Measurements from ENCODE around the gene MAEA.

MAEA gene

GRCh38 chr4:1352567-1352900 is 62.8 kb downstream of the MAEA start:
- Histone ChIP-seq H3K36me3 (ENCODE audit: control insufficient read depth in 2 of 2, insufficient read depth in 2 of 2, low read length in 2 of 2) (peaks cover 25 to 32% of the 10 kb centered on the region in 2 donors), H3K4me1 (ENCODE audit: control insufficient read depth in 2 of 2, insufficient read depth in 2 of 2, low read length in 2 of 2) (peaks cover 16 to 21% of the 10 kb centered on the region in 2 donors), H3K9ac (ENCODE audit: low read depth in 1 of 2, low read length in 2 of 2) (no peak overlapping the region), H3K9me3 (ENCODE audit: control insufficient read depth in 2 of 2, low read length in 2 of 2) (no peaks in the 10 kb centered on the region), H3K4me3 (ENCODE audit: low read length in 2 of 2) (no peak overlapping the region), H3K27ac (ENCODE audit: low read depth in 2 of 2, low read length in 2 of 2) (no peak overlapping the region), H3K27me3 (ENCODE audit: control insufficient read depth in 2 of 2, insufficient read depth in 2 of 2, low read length in 2 of 2) (no peaks in the 10 kb centered on the region)

DNA sequence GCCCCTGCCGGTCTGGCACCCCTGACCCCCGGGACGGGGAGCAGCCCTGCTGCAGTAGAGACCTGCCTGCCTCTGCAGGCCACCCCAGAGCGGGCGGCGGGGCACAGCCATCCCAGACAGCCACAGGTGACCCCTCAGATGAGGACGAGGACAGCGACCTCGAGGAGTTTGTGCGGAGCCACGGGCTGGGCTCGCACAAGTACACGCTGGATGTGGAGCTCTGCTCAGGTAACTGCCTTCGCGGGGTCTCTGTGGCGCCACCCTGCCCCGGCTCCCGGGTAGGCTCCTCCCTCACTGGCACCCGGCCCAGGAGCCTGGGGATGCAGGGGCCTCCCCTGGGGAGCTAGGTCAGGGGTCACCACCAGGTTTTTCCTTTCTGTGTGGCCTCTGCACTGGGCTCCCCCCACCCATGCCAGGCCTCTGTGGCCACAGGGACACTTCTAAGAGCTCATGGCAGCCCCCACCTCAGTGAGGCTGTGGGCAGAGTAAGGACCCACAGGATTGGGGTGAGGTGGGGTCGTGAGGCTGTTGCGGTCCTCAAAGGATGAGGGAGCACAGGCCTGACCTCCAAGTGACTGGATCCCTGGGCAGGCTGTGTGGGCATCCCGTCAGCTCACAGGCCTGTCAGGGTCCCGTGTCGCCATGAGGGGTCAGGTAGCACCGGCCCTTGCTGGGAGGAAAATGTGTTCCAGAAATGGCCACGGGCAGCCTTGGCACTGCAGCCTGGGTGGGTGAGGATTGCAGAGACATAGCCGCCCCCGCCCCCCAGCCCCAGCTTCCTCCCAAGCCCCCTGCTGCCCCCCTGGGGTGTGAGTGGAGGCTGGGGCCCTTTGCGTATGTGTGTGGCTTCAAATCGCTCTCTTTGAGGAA is 63.7 kb downstream of the MAEA start:
- H3K9me3 ChIP-seq (ENCODE audit: control insufficient read depth in 2 of 2, low read length in 2 of 2) = no peaks in the 10 kb centered on the region
- H3K4me3 ChIP-seq (ENCODE audit: low read length in 2 of 2) = no peak overlapping the region
- peaks cover 7 to 12% of the 10 kb centered on the region in 2 donors for H3K4me1 ChIP-seq (ENCODE audit: control insufficient read depth in 2 of 2, insufficient read depth in 2 of 2, low read length in 2 of 2)
- no peak overlapping the region for H3K27ac ChIP-seq (ENCODE audit: low read depth in 2 of 2, low read length in 2 of 2)
- H3K9ac ChIP-seq (ENCODE audit: low read depth in 1 of 2, low read length in 2 of 2) = no peak overlapping the region
- H3K36me3 ChIP-seq (ENCODE audit: control insufficient read depth in 2 of 2, insufficient read depth in 2 of 2, low read length in 2 of 2) = peaks cover 25 to 36% of the 10 kb centered on the region in 2 donors
- H3K27me3 ChIP-seq (ENCODE audit: control insufficient read depth in 2 of 2, insufficient read depth in 2 of 2, low read length in 2 of 2) = no peaks in the 10 kb centered on the region

GRCh38 chr4:1354136-1354982 is 64.7 kb downstream of the MAEA start:
- H3K27ac ChIP-seq (ENCODE audit: low read depth in 2 of 2, low read length in 2 of 2) = no peak overlapping the region
- peaks cover 3 to 4% of the 10 kb centered on the region in 2 donors for H3K4me1 ChIP-seq (ENCODE audit: control insufficient read depth in 2 of 2, insufficient read depth in 2 of 2, low read length in 2 of 2)
- no peak overlapping the region for H3K4me3 ChIP-seq (ENCODE audit: low read length in 2 of 2)
- H3K27me3 ChIP-seq (ENCODE audit: control insufficient read depth in 2 of 2, insufficient read depth in 2 of 2, low read length in 2 of 2) = no peaks in the 10 kb centered on the region
- H3K9ac ChIP-seq (ENCODE audit: low read depth in 1 of 2, low read length in 2 of 2) = no peak overlapping the region
- H3K9me3 ChIP-seq (ENCODE audit: control insufficient read depth in 2 of 2, low read length in 2 of 2) = no peaks in the 10 kb centered on the region
- peaks cover 28 to 39% of the 10 kb centered on the region in 2 donors for H3K36me3 ChIP-seq (ENCODE audit: control insufficient read depth in 2 of 2, insufficient read depth in 2 of 2, low read length in 2 of 2)

DNA sequence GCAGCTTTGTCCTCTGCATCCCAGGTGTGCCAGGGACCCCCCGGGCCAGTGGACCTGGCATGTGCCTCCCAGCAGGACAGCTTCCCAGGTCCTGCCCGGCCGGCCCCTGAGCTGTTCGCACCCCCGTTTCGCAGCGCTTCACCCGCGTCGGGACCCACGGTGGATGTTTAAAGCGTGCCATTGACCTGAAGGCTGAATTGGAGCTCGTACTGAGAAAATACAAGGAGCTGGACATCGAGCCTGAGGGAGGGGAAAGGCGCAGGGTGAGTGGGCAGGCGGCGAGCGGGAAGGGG is 65.2 kb downstream of the MAEA start:
- peaks cover 0 to 3% of the 10 kb centered on the region in 2 donors for H3K4me1 ChIP-seq (ENCODE audit: control insufficient read depth in 2 of 2, insufficient read depth in 2 of 2, low read length in 2 of 2)
- H3K27me3 ChIP-seq (ENCODE audit: control insufficient read depth in 2 of 2, insufficient read depth in 2 of 2, low read length in 2 of 2) = no peaks in the 10 kb centered on the region
- H3K4me3 ChIP-seq (ENCODE audit: low read length in 2 of 2) = no peak overlapping the region
- H3K27ac ChIP-seq (ENCODE audit: low read depth in 2 of 2, low read length in 2 of 2) = no peak overlapping the region
- H3K9ac ChIP-seq (ENCODE audit: low read depth in 1 of 2, low read length in 2 of 2) = no peak overlapping the region
- no peaks in the 10 kb centered on the region for H3K9me3 ChIP-seq (ENCODE audit: control insufficient read depth in 2 of 2, low read length in 2 of 2)
- peaks cover 25 to 39% of the 10 kb centered on the region in 2 donors for H3K36me3 ChIP-seq (ENCODE audit: control insufficient read depth in 2 of 2, insufficient read depth in 2 of 2, low read length in 2 of 2)

- Histone ChIP-seq H3K9ac (ENCODE audit: low read depth in 1 of 2, low read length in 2 of 2) (no peak overlapping the region), H3K27ac (ENCODE audit: low read depth in 2 of 2, low read length in 2 of 2) (no peak overlapping the region), H3K9me3 (ENCODE audit: control insufficient read depth in 2 of 2, low read length in 2 of 2) (no peaks in the 10 kb centered on the region), H3K36me3 (ENCODE audit: control insufficient read depth in 2 of 2, insufficient read depth in 2 of 2, low read length in 2 of 2) (peaks cover 25 to 38% of the 10 kb centered on the region in 2 donors), H3K4me1 (ENCODE audit: control insufficient read depth in 2 of 2, insufficient read depth in 2 of 2, low read length in 2 of 2) (peaks cover 0 to 3% of the 10 kb centered on the region in 2 donors), H3K27me3 (ENCODE audit: control insufficient read depth in 2 of 2, insufficient read depth in 2 of 2, low read length in 2 of 2) (no peaks in the 10 kb centered on the region), H3K4me3 (ENCODE audit: low read length in 2 of 2) (no peak overlapping the region)
These were observed 65.7 kb downstream of the MAEA start for GRCh38 chr4:1355378-1355777.

DNA sequence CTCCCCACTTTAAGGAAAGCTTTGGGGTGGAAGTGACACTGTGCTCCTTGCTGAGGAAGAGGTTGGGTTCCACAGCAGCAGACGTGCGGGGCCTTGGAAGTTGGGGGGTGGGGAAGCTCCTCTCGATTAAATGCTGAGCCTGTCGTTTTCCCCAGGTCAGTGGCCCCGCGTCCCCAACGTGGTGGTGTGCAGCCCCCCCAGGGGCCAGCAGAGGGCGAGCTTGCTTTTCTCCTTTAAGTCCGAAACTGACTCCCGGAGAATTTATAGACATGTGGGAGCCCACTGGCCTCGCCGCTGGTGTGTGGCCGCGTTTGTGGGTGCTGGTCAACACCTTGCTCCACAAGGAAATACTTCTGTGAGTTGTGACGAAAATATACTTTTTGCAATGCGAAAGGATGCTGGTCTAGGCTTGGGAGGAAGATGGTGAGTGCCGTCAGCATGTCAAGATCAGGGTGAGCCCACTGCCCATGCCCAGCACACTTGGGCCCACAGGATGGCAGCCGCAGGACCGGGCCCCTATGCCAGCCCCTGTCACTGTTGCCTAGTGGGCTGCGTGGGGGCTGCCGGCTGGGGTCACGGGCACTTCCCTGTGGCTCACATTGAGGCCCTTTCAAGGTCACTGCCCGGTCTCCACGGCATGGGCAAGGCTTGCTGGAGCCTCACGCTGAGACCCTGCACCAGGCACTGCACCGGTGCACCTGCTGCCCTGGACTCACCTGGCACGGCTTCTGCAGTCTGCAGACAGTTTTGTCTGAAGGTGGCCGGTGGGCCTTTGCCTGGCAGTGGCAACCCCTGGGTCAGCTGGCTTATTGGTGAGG is 66.7 kb downstream of the MAEA start:
- peaks cover 25 to 36% of the 10 kb centered on the region in 2 donors for H3K36me3 ChIP-seq (ENCODE audit: control insufficient read depth in 2 of 2, insufficient read depth in 2 of 2, low read length in 2 of 2)

DNA sequence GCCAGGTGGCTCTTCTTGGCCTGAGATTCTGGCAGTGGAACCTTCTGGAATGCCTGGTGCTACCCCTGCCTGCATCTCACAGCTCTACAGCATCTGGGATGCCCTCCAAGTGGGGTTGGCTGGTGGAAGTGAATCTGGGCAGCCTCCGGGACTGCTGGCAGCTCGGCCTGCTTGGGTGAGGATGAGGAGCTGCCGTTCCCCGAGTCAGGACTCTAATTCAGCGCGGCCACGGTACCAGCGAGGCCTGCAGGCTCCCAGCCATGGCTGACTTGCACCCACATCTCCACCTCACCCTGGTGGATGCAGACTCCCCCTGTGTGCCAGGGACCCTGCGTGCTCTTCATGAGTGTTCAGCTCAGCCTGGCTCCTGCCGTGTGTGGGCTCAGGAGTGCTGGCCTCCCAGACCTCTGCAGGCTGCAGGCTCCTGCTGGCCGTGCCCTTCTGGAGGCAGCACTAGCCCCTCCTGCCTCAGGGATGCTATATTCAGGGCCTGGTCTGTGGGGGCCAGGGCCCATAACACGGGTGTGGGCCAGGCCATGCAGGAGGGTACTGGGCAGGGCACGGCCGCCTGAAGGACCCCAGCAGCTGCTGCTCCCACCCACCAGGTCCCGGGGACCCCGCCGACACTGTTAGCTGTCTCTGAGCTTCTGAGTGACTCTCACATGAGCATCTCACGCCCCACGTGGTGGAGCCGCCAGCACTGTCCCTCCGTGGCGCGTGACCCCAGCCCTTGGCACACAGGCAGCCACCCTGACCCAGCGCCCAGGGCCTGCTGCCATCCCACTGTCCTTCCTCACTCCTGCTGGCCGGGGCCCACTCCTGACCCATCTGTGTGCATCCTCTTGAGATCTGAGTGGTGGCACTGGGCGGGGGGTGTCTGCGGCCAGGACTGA is 67.9 kb downstream of the MAEA start:
- Histone ChIP-seq H3K9me3 (ENCODE audit: control insufficient read depth in 2 of 2, low read length in 2 of 2) (no peaks in the 10 kb centered on the region), H3K27me3 (ENCODE audit: control insufficient read depth in 2 of 2, insufficient read depth in 2 of 2, low read length in 2 of 2) (no peaks in the 10 kb centered on the region), H3K27ac (ENCODE audit: low read depth in 2 of 2, low read length in 2 of 2) (no peak overlapping the region), H3K4me1 (ENCODE audit: control insufficient read depth in 2 of 2, insufficient read depth in 2 of 2, low read length in 2 of 2) (no peaks in the 10 kb centered on the region), H3K36me3 (ENCODE audit: control insufficient read depth in 2 of 2, insufficient read depth in 2 of 2, low read length in 2 of 2) (peaks cover 20 to 32% of the 10 kb centered on the region in 2 donors), H3K9ac (ENCODE audit: low read depth in 1 of 2, low read length in 2 of 2) (no peak overlapping the region), H3K4me3 (ENCODE audit: low read length in 2 of 2) (no peak overlapping the region)

More for the DNA sequence above, 66.7 kb downstream of the MAEA start:
- Histone ChIP-seq H3K9ac (ENCODE audit: low read depth in 1 of 2, low read length in 2 of 2) (no peak overlapping the region), H3K4me1 (ENCODE audit: control insufficient read depth in 2 of 2, insufficient read depth in 2 of 2, low read length in 2 of 2) (peaks cover 0 to 3% of the 10 kb centered on the region in 2 donors), H3K4me3 (ENCODE audit: low read length in 2 of 2) (no peak overlapping the region), H3K9me3 (ENCODE audit: control insufficient read depth in 2 of 2, low read length in 2 of 2) (no peaks in the 10 kb centered on the region), H3K27me3 (ENCODE audit: control insufficient read depth in 2 of 2, insufficient read depth in 2 of 2, low read length in 2 of 2) (no peaks in the 10 kb centered on the region), H3K27ac (ENCODE audit: low read depth in 2 of 2, low read length in 2 of 2) (no peak overlapping the region)

DNA sequence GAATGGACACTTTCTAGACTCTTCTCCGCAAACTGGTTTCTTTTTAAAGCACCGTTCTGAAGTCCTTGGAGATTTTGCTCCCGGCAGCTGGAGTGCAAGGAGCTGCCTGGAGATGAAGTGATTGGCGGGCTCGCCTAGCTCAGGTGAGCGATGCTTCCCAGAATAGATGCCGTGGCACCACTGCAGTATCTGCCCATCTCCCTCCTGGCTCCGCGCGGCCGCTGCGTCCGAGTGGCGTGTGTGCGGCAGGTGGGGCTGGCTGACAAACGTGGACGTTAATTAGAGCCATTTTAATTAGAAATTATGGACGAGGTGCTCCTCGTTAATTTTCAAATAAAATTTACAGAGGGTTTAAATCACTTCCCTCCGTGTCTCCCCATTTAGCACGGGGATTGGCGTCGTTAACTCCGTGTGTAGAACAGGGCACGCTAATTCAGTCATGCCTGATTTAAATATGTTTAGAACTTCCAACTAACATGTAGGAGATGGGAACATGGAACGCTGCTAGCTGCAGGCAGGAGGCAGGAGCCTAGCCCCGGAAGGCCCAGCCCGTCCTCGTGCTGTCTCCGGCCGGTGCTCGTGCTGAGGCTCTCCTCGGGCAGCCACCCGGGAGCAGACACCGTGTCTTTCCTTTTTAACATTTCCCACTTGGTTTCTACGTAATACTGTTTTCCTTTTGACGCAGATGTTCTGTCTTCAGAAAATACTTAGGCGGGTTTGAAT is 68.9 kb downstream of the MAEA start:
- Histone ChIP-seq H3K9me3 (ENCODE audit: control insufficient read depth in 2 of 2, low read length in 2 of 2) (no peaks in the 10 kb centered on the region), H3K36me3 (ENCODE audit: control insufficient read depth in 2 of 2, insufficient read depth in 2 of 2, low read length in 2 of 2) (peaks cover 11 to 24% of the 10 kb centered on the region in 2 donors), H3K9ac (ENCODE audit: low read depth in 1 of 2, low read length in 2 of 2) (no peak overlapping the region), H3K4me1 (ENCODE audit: control insufficient read depth in 2 of 2, insufficient read depth in 2 of 2, low read length in 2 of 2) (no peaks in the 10 kb centered on the region), H3K4me3 (ENCODE audit: low read length in 2 of 2) (no peak overlapping the region), H3K27ac (ENCODE audit: low read depth in 2 of 2, low read length in 2 of 2) (no peak overlapping the region), H3K27me3 (ENCODE audit: control insufficient read depth in 2 of 2, insufficient read depth in 2 of 2, low read length in 2 of 2) (no peaks in the 10 kb centered on the region)

DNA sequence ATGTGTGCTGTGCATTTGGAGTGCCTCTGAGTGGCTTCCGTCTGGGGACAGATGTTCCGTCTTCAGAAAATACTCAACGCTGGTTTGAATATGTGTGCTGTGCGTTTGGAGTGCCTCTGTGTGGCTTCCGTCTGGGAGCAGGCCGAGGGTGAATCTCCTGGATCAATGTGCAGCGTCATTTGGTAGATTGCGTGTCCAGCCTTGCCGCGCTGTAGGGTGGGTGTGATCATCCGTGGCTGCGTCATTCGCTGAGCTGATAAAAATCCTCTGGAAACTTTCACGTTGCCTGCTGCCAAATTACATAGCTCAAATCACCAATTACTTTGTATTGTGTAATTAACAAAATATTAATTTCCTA is 69.4 kb downstream of the MAEA start:
- Histone ChIP-seq H3K36me3 (ENCODE audit: control insufficient read depth in 2 of 2, insufficient read depth in 2 of 2, low read length in 2 of 2) (peaks cover 10 to 21% of the 10 kb centered on the region in 2 donors), H3K9ac (ENCODE audit: low read depth in 1 of 2, low read length in 2 of 2) (no peak overlapping the region), H3K27ac (ENCODE audit: low read depth in 2 of 2, low read length in 2 of 2) (no peak overlapping the region), H3K4me3 (ENCODE audit: low read length in 2 of 2) (no peak overlapping the region), H3K9me3 (ENCODE audit: control insufficient read depth in 2 of 2, low read length in 2 of 2) (no peaks in the 10 kb centered on the region), H3K4me1 (ENCODE audit: control insufficient read depth in 2 of 2, insufficient read depth in 2 of 2, low read length in 2 of 2) (no peaks in the 10 kb centered on the region), H3K27me3 (ENCODE audit: control insufficient read depth in 2 of 2, insufficient read depth in 2 of 2, low read length in 2 of 2) (no peaks in the 10 kb centered on the region)

All from mucosa of rectum (tissue), 2 donors.